ENCODE data around the gene ELOVL2. TPM values are rescaled to one million over a fixed set of nuclear protein-coding genes. Genes with fewer than 3 reads are reported as not detected.

ELOVL2 gene
- total RNA-seq, 2 experiments from 2014 or later = not detected

DNA sequence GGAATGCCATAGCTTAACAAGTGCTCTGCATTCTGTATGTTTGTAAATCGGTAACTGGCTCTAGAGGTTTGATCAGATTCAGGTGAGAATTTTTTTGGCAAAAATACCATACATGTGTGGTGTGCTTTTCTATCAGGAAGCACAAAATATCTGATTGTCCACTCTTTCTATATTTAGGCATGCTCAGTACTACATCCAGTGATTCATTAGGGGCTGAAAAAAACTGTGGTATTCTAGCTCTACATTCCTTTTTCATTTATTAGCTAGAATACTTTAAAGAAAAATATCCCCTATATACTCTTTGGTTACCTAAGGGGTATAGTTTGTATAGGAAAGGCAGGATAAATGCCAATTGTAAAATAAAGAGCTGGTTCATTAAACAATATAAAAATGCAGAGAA, 10.6 kb upstream of the ELOVL2 start:
- no peak overlapping the region for H2AFZ ChIP-seq (ENCODE audit: low read length)
- H3K4me3 ChIP-seq (ENCODE audit: low read depth, low read length, poor library complexity, severe bottlenecking) = no peak overlapping the region
- intact Hi-C loops (cut with micrococcal nuclease; ENCODE audit: unreplicated experiment) = no loop called here
- no peaks in the 10 kb centered on the region for H3K9me2 ChIP-seq (ENCODE audit: insufficient read depth, low read length)
- H3K27ac ChIP-seq (ENCODE audit: low read depth, low read length, poor library complexity, severe bottlenecking) = no peak overlapping the region
- H3K36me3 ChIP-seq (ENCODE audit: insufficient read depth, low read length) = no peaks in the 10 kb centered on the region
- H3K9me3 ChIP-seq (ENCODE audit: low read length) = no peaks in the 10 kb centered on the region
- TF ChIP-seq, protein P1, sequence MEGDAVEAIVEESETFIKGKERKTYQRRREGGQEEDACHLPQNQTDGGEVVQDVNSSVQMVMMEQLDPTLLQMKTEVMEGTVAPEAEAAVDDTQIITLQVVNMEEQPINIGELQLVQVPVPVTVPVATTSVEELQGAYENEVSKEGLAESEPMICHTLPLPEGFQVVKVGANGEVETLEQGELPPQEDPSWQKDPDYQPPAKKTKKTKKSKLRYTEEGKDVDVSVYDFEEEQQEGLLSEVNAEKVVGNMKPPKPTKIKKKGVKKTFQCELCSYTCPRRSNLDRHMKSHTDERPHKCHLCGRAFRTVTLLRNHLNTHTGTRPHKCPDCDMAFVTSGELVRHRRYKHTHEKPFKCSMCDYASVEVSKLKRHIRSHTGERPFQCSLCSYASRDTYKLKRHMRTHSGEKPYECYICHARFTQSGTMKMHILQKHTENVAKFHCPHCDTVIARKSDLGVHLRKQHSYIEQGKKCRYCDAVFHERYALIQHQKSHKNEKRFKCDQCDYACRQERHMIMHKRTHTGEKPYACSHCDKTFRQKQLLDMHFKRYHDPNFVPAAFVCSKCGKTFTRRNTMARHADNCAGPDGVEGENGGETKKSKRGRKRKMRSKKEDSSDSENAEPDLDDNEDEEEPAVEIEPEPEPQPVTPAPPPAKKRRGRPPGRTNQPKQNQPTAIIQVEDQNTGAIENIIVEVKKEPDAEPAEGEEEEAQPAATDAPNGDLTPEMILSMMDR (conservative IDR thresholded peaks at IDR 0.05; ENCODE audit: low read length) = no peak
- no peak for TF ChIP-seq EZH2phosphoT487 (IDR thresholded peaks at IDR 0.05; ENCODE audit: borderline replicate concordance, low read depth, low read length)
- no peaks in the 10 kb centered on the region for H4K20me1 ChIP-seq (ENCODE audit: insufficient read depth, low read length)
- no peaks in the 10 kb centered on the region for H3K79me2 ChIP-seq (ENCODE audit: insufficient read depth, low read depth, low read length)
- no peaks in the 10 kb centered on the region for H3K4me1 ChIP-seq (ENCODE audit: insufficient read depth, low read length, poor library complexity, severe bottlenecking)
- no peak for DNase-seq (ENCODE audit: low spot score)
- POLR2A ChIA-PET = interaction anchor here (0.6 to 1.4 kb wide), 2 partner anchors 12 to 20 kb away, joined by 3 read pairs; no protein-coding TSS in a partner anchor
- H3K4me2 ChIP-seq (ENCODE audit: low read length) = no peak overlapping the region
- CTCF ChIA-PET (ENCODE audit: unreplicated experiment) = interaction anchor here (0.5 kb wide), 1 partner anchor 200 kb away, joined by 4 read pairs; no protein-coding TSS in a partner anchor
- BruUV-seq (replicated peaks) = no TSS peak

DNA sequence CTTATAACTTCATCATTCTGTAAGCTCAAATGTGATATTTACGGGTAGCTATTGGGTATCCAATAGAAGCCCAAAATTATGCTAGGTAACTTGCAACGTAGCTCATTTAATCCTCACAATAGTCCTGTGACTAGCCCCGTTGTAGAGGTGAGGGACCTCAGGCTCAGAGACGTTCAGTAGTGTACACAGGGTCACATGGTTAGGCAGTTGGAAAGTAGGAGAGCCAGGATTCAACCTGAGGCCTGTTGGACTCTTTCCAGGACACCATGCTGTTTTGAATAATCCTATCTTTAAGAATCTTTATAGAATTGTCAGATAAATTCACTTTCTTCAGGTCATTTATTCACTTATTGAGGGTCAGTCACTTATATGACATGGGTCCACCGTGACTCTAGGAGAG, 9.2 kb upstream of the ELOVL2 start:
- no peak overlapping the region for H2AFZ ChIP-seq (ENCODE audit: low read length)
- POLR2A ChIA-PET = interaction anchor here (0.8 to 1.6 kb wide), 4 partner anchors 10 to 27 kb away, joined by 3 to 6 read pairs (median 4); no protein-coding TSS in a partner anchor
- no peak overlapping the region for H3K27ac ChIP-seq (ENCODE audit: low read depth, low read length, poor library complexity, severe bottlenecking)
- no peaks in the 10 kb centered on the region for H3K4me1 ChIP-seq (ENCODE audit: insufficient read depth, low read length, poor library complexity, severe bottlenecking)
- no peak overlapping the region for H3K4me3 ChIP-seq (ENCODE audit: low read depth, low read length, poor library complexity, severe bottlenecking)
- H3K79me2 ChIP-seq (ENCODE audit: insufficient read depth, low read depth, low read length) = no peaks in the 10 kb centered on the region
- no TSS peak for BruUV-seq (replicated peaks)
- no peaks in the 10 kb centered on the region for H4K20me1 ChIP-seq (ENCODE audit: insufficient read depth, low read length)
- H3K9me2 ChIP-seq (ENCODE audit: insufficient read depth, low read length) = no peaks in the 10 kb centered on the region
- TF ChIP-seq, protein P1 (conservative IDR thresholded peaks at IDR 0.05; ENCODE audit: low read length) = no peak
- no peak for TF ChIP-seq EZH2phosphoT487 (IDR thresholded peaks at IDR 0.05; ENCODE audit: borderline replicate concordance, low read depth, low read length)
- no peak for DNase-seq (ENCODE audit: low spot score)
- intact Hi-C loops (cut with micrococcal nuclease; ENCODE audit: unreplicated experiment) = no loop called here
- H3K4me2 ChIP-seq (ENCODE audit: low read length) = no peak overlapping the region
- no peaks in the 10 kb centered on the region for H3K9me3 ChIP-seq (ENCODE audit: low read length)
- CTCF ChIA-PET (ENCODE audit: unreplicated experiment) = no interaction called here
- no peaks in the 10 kb centered on the region for H3K36me3 ChIP-seq (ENCODE audit: insufficient read depth, low read length)

DNA sequence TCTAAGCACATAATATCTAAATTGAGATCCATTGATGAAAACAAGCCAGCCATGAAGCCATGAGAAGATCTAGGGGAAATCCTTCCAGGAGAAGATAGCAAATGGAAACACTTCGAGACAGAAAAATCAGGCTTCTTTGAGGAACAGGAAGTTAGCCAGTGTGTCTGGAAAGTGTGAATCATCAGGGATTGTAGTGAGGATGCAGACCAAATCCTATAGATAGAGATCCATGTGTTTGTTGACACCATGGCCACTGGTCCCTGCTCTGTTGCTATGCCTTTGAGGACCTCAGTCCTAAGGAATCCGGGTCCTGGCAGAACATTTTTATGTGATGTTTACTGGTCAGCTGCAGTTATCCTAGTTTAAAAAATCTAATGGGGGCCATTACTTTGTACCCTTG, 6.6 kb upstream of the ELOVL2 start:
- ChIA-PET POLR2A (interaction anchor here (0.6 kb wide), 1 partner anchor 11 kb away, joined by 3 read pairs; no protein-coding TSS in a partner anchor), CTCF (ENCODE audit: unreplicated experiment) (no interaction called here)

More for the DNA sequence above, 6.6 kb upstream of the ELOVL2 start:
- no TSS peak for BruUV-seq (replicated peaks)
- Histone ChIP-seq H3K4me1 (ENCODE audit: insufficient read depth, low read length, poor library complexity, severe bottlenecking) (no peaks in the 10 kb centered on the region), H3K27ac (ENCODE audit: low read depth, low read length, poor library complexity, severe bottlenecking) (no peak overlapping the region), H2AFZ (ENCODE audit: low read length) (no peak overlapping the region), H3K36me3 (ENCODE audit: insufficient read depth, low read length) (no peaks in the 10 kb centered on the region), H3K4me3 (ENCODE audit: low read depth, low read length, poor library complexity, severe bottlenecking) (no peak overlapping the region), H3K9me2 (ENCODE audit: insufficient read depth, low read length) (no peaks in the 10 kb centered on the region), H3K4me2 (ENCODE audit: low read length) (no peak overlapping the region), H4K20me1 (ENCODE audit: insufficient read depth, low read length) (no peaks in the 10 kb centered on the region), H3K9me3 (ENCODE audit: low read length) (no peaks in the 10 kb centered on the region), H3K79me2 (ENCODE audit: insufficient read depth, low read depth, low read length) (no peaks in the 10 kb centered on the region)
- DNase-seq (ENCODE audit: low spot score) = no peak
- TF ChIP-seq, protein P1 (conservative IDR thresholded peaks at IDR 0.05; ENCODE audit: low read length) = no peak
- no peak for TF ChIP-seq EZH2phosphoT487 (IDR thresholded peaks at IDR 0.05; ENCODE audit: borderline replicate concordance, low read depth, low read length)
- intact Hi-C loops (cut with micrococcal nuclease; ENCODE audit: unreplicated experiment) = no loop called here

All from OCI-LY7 (cell line).